Epidermal melanocyte (primary cell): ENCODE measurements around the gene AUNIP.

Experiments used
- DNase-seq: peaks from one replicate; pipeline ENCODE4 v3.0.0; 2011; ENCODE audit warnings: low spot score; ENCODE audit not compliant: insufficient read length

The AUNIP gene

GRCh38 chr1:25889470-25889869 lies 30.2 kb upstream of the AUNIP start:
- DNase-seq, result no peak

- no peak for DNase-seq
Observed at GRCh38 chr1:25888426-25888987, 29.2 kb upstream of the AUNIP start.

GRCh38 chr1:25885602-25886001 lies 26.3 kb upstream of the AUNIP start:
- no peak for DNase-seq

GRCh38 chr1:25881266-25881665 lies 22.0 kb upstream of the AUNIP start:
- no peak for DNase-seq

GRCh38 chr1:25880518-25880917 lies 21.3 kb upstream of the AUNIP start:
- DNase-seq, result no peak

- no peak for DNase-seq
Observed at GRCh38 chr1:25879675-25880074, 20.4 kb upstream of the AUNIP start.

GRCh38 chr1:25878690-25879089 lies 19.4 kb upstream of the AUNIP start:
- no peak for DNase-seq

- DNase-seq, result no peak
Observed at GRCh38 chr1:25877155-25877554, 17.9 kb upstream of the AUNIP start.

GRCh38 chr1:25876693-25877077 lies 17.4 kb upstream of the AUNIP start:
- no peak for DNase-seq

GRCh38 chr1:25875856-25876692 lies 16.8 kb upstream of the AUNIP start:
- DNase-seq, result no peak

- peak; percentile 42 for DNase-seq
Observed at GRCh38 chr1:25875154-25875855, 16.0 kb upstream of the AUNIP start, which contains the start of gene PAQR7. Gene PAQR7 (minus strand): TSS chr1:25875708. CDS start chr1:25863839, 11,869 bp downstream.

GRCh38 chr1:25874635-25875153 lies 15.4 kb upstream of the AUNIP start:
- no peak for DNase-seq

- DNase-seq, result no peak
Observed at GRCh38 chr1:25874209-25874608, 15.0 kb upstream of the AUNIP start.

- DNase-seq, result no peak
Observed at GRCh38 chr1:25873120-25873519, 13.9 kb upstream of the AUNIP start.

GRCh38 chr1:25872713-25873112 lies 13.5 kb upstream of the AUNIP start:
- DNase-seq, result no peak

GRCh38 chr1:25871704-25872494 lies 12.6 kb upstream of the AUNIP start:
- DNase-seq, result no peak

- DNase-seq, result no peak
Observed at GRCh38 chr1:25871086-25871703, 11.9 kb upstream of the AUNIP start.

- no peak for DNase-seq
Observed at GRCh38 chr1:25870614-25871013, 11.4 kb upstream of the AUNIP start.

GRCh38 chr1:25869909-25870606 lies 10.8 kb upstream of the AUNIP start:
- DNase-seq, result no peak
